ENCODE results near the gene PTPN7. TPM values are rescaled to one million over a fixed set of nuclear protein-coding genes. Genes with fewer than 3 reads are reported as not detected.

PTPN7 gene
- total RNA-seq = not detected in 2 replicates

GRCh38 chr1:202160377-202160940 is at the start of gene PTPN7:
TSS of gene PTPN7 (minus strand) at chr1:202160602. CDS start at chr1:202159402, 1,200 bp downstream.

GRCh38 chr1:202193614-202194327 is 33.4 kb upstream of the PTPN7 start, which contains the start of gene LGR6:
TSS of gene LGR6 (plus strand) at chr1:202193799. CDS start at chr1:202193990, 191 bp downstream.

GRCh38 chr1:202144402-202145067 is 15.9 kb downstream of the PTPN7 start, which contains the start of gene ARL8A:
TSS of gene ARL8A (minus strand) at chr1:202144737. CDS start at chr1:202144572, 165 bp downstream.

GRCh38 chr1:202122639-202123335 is 37.6 kb downstream of the PTPN7 start, which contains the start of gene GPR37L1:
TSS of gene GPR37L1 (plus strand) at chr1:202122917. CDS start at chr1:202122964, 47 bp downstream.

Other genes with a start within 250 kb of the PTPN7 start
- gene LMOD1, start 214.1 kb downstream of the PTPN7 start, total RNA-seq = 9.8 and 11.2 TPM in 2 replicates
- 66.6 and 76.4 TPM in 2 replicates for gene TIMM17A, start 205.1 kb downstream of the PTPN7 start, total RNA-seq
- gene RNPEP, start 178.0 kb downstream of the PTPN7 start, total RNA-seq = 77.3 and 83.3 TPM in 2 replicates
- gene ELF3, start 150.0 kb downstream of the PTPN7 start, total RNA-seq = not detected in 2 replicates
- not detected in 2 replicates for gene GPR37L1, start 37.7 kb downstream of the PTPN7 start, total RNA-seq
- 16.7 and 20.2 TPM in 2 replicates for gene ARL8A, start 15.9 kb downstream of the PTPN7 start, total RNA-seq
- gene LGR6, start 33.2 kb upstream of the PTPN7 start, total RNA-seq = not detected in 2 replicates
- 59.7 and 66.3 TPM in 2 replicates for gene UBE2T, start 181.3 kb upstream of the PTPN7 start, total RNA-seq
- 6.6 TPM in 2 replicates for gene PPP1R12B, start 188.1 kb upstream of the PTPN7 start, total RNA-seq